ENCODE measurements around the gene MPO.

Gene MPO, protein sequence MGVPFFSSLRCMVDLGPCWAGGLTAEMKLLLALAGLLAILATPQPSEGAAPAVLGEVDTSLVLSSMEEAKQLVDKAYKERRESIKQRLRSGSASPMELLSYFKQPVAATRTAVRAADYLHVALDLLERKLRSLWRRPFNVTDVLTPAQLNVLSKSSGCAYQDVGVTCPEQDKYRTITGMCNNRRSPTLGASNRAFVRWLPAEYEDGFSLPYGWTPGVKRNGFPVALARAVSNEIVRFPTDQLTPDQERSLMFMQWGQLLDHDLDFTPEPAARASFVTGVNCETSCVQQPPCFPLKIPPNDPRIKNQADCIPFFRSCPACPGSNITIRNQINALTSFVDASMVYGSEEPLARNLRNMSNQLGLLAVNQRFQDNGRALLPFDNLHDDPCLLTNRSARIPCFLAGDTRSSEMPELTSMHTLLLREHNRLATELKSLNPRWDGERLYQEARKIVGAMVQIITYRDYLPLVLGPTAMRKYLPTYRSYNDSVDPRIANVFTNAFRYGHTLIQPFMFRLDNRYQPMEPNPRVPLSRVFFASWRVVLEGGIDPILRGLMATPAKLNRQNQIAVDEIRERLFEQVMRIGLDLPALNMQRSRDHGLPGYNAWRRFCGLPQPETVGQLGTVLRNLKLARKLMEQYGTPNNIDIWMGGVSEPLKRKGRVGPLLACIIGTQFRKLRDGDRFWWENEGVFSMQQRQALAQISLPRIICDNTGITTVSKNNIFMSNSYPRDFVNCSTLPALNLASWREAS

DNA sequence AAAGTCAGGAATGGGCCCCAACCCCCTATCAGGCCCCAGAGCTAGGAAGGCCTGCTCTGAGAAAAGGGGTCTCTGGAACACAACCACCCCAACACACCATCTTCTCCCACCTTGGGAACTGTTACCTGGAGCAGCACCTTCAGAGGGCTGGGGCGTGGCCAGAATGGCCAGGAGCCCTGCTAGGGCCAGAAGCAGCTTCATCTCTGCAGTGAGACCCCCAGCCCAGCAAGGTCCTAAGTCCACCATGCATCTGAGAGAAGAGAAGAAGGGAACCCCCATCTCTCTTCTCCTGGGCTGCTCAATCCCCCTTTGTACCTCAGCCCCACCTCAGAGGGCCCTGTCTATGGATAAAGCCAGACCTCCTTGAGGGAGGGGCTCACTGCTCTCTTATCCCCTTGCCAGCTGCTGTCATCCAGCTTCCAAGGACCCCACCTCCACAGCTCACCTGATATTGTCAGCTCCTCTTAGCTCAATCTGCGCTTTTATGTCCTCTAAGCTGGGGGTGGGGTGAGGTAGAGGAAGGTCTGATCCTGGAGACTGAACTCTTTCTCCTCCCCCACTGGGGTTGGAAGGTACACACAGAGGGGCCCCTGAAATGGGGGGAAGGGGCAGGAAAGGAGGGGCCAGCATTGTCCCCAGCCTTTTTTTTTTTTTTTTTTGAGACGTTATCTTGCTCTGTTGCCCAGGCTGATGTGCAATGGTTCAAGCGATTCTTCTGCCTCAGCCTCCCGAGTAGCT, at the start of gene MPO:
TSS of gene MPO (minus strand) at position 456 of the 738 bp plus-strand sequence. CDS start at position 279, 177 bp downstream.
- no peak for DNase-seq

DNA sequence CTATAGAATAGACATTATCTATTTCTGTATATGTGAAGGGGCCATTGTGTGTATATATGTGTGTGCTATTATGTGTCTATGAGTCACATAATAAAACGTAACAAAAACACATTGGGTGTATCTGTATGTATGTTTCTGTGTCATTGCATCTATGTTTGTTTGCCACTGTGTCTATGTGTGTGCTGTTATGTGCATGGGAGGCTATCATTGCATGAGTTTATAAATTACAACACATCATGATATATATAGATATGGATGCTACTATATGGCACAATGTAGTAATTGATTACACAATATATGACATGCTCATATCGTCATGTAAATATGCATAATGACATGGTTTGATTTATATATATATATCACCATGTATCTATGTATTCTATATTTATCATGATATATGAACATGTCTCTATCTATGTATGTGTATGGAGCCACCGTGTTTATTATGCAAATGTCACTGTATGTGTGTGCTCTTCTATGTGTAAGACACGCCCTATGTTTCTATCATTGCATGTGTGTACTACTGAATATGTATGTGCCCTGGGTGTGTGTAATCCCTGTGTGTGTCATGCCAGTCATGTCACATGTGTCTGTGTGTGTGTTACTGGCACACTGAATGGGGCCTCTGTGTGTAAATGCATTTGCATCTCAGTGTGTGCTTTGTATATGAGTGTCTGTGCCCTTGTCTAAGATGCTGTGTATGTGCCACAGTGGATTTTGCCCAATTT, 49.2 kb upstream of the MPO start:
- no peak for DNase-seq

DNA sequence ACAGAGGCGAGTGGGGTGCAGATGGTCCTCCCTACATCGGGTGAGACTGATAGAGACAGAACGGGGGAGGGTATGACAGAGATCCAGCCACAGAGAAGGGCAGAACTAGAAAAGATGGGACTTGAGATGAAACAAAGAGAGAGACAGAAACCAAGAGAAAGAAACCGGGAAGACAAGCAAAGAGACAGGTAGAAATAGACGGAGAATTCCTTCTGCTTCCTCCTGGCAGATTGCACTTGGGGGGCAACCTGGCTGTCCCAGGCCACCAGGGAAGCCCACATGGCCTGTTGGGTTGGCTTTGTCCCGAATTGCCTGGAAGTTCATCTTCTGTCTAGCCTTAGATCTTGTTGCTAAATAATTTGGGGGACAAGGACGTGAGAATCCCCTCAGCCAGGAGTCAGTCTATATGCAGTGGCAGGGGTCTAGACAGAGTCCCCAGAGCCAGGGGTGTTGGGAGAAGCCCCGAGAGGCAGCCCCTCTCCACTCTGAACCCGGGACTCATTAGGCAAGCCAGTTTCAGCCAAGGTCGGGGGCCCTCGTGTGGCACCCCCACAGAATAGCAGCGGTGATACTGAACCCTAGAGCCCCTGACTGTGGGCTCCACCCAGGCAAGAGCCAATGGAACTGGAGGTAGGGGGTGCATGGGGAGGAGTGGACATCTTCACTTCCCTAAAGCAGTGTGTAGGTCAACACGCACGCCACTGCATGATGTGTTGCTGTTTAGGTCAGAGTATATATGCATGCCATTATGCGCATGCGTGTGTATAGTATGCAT, 48.5 kb upstream of the MPO start:
- no peak for DNase-seq

- DNase-seq, result no peak
Observed at GRCh38 chr17:58328195-58329034, 47.7 kb upstream of the MPO start, which contains the start of gene TSPOAP1. Gene TSPOAP1, minus strand, starts transcription at chr17:58328795. Its CDS starts 875 bp downstream, at chr17:58327920.

GRCh38 chr17:58327363-58328194, 46.8 kb upstream of the MPO start:
- DNase-seq, result no peak

DNA sequence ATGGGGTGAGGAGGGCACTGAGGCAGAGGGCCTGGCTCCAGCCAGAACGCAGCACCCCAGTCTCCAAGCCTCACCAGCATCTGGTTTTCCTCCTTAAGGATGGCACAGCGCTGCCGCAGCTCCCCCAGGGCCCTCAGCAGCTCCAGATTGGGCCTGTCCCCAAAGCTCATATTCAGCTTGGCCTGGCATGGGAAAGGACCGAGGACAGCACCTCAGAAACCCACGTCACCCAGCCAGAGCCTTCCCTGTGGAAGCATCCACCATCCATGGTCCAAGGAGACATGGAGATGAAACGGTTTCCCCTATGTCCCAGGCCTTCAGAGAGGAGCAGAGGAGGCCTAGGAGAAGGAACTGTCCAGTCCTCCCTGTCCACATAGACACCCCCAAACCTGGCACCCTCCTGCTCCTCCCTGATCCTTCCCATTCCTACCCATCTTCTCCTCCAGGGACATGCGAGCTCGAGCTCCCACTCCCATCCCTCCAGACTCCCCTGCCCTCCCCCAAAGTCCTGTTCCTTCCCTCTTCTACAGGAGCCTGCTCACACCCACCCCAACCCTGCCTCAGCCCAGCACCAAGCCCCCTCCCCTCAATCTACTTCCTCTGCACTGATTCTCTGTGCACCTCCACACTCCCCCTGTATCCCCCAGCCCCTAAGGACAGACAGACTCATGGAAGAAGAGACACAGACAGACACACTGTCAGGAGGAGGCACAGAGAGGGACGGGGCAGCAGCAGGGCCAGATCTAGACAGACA, 46.1 kb upstream of the MPO start:
- DNase-seq, result no peak

- DNase-seq, result no peak
Observed at GRCh38 chr17:58325976-58326468, 45.3 kb upstream of the MPO start.

DNA sequence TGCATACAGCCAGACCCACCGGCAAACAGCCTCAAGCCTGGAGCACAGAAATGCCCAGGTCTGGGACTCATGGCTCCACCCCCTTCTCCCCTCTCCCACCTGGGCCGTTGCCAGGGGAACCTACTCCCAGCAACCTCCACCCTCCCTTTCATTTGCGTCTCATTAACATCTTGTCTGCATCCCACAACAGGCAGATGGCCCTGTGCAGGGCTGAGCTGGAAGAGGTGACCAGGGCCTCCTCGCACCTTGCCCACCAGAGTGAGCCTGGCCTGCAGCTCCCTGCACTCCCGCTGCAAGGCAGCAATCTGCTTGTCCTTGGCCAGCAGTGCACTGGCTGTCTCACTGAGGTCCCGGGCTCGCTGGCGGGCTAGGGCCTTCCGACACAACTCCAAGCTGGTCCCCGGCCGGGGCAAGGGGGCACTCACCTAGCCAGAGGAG, 44.6 kb upstream of the MPO start:
- no peak for DNase-seq

GRCh38 chr17:58324409-58325288, 43.9 kb upstream of the MPO start:
- DNase-seq, result no peak

- no peak for DNase-seq
Observed at GRCh38 chr17:58324056-58324408, 43.3 kb upstream of the MPO start.

GRCh38 chr17:58323366-58324055, 42.8 kb upstream of the MPO start:
- no peak for DNase-seq

GRCh38 chr17:58322581-58323185, 41.9 kb upstream of the MPO start:
- DNase-seq, result no peak

GRCh38 chr17:58321571-58322525, 41.1 kb upstream of the MPO start:
- DNase-seq, result no peak

DNA sequence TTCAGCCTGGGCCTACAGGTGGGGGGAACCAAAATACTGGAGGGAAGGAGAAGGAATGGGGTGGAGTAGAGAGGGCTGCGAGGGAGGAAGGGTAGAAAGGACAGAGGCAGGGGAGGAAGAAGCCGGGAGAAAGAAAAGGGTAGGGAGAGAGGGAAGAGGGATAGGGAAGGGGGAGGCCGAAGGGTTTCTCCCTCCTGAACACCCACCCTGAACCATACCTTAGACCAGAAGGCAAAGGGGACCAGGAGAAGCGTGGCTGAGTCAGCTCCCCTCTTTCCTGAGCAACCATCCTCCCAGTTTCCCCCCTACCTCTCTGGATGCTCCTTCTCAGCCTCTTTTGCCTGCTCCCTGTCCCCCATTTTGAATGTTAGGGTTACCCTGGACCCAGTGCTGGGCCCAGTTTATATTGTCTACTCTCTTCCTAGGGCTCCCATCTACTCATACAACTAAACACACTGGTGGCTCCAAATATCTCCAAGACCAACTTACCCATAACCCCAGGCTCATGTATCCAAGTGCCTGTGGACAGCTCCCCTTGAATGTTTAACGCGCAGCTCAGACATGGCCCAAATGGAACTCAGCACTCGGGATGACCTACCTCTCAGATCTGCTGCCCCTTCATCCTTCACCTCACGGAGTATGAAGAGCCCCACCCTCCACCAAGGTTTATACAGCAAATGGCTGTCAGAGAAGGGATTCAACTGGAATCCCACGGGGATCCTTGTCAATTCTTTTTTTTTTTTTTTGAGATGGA, 40.0 kb upstream of the MPO start:
- no peak for DNase-seq

GRCh38 chr17:58320163-58320558, 39.4 kb upstream of the MPO start:
- DNase-seq, result no peak
